GM23248 (cell line): Measurements from ENCODE around the gene LGR6. TPM values are rescaled to one million over a fixed set of nuclear protein-coding genes. Genes with fewer than 3 reads are reported as not detected.
A peak's percentile ranks its signal among the peaks of the same experiment; 100 is the strongest.

Experiments
- DNase-seq: peaks from one replicate; pipeline ENCODE4 v3.0.0-alpha.2; 2015
- H2AFZ ChIP-seq: fragments of 200-600 bp; sonication (generic); 2 replicates; pipeline ENCODE4 v1.6.1; 2016; ENCODE audit warnings: antibody characterized with exemption
- H3F3A ChIP-seq: fragments of 200-600 bp; sonication (generic); 2 replicates; pipeline ENCODE4 v1.6.1; 2016; ENCODE audit warnings: mild to moderate bottlenecking, antibody characterized with exemption, mixed run types; ENCODE audit not compliant: insufficient read depth
- H3K27ac ChIP-seq: fragments of 200-600 bp; sonication (generic); 2 replicates; pipeline ENCODE4 v1.5.1; 2016; ENCODE audit warnings: mild to moderate bottlenecking
- H3K27me3 ChIP-seq: fragments of 200-600 bp; sonication (generic); replicated peaks from 2 replicates; pipeline ENCODE4 v1.6.1; 2016; ENCODE audit warnings: mild to moderate bottlenecking; ENCODE audit not compliant: insufficient read depth
- H3K36me3 ChIP-seq: fragments of 200-600 bp; sonication (generic); 2 replicates; pipeline ENCODE4 v1.6.1; 2016; ENCODE audit warnings: low read depth, mild to moderate bottlenecking
- H3K4me1 ChIP-seq: fragments of 200-600 bp; sonication (generic); 2 replicates; pipeline ENCODE4 v1.6.1; 2016; ENCODE audit warnings: mild to moderate bottlenecking; ENCODE audit not compliant: insufficient read depth
- H3K4me2 ChIP-seq: fragments of 200-600 bp; sonication (generic); one replicate; pipeline ENCODE4 v1.6.1; 2016; ENCODE audit warnings: mild to moderate bottlenecking; ENCODE audit not compliant: unreplicated experiment
- H3K4me3 ChIP-seq: fragments of 200-600 bp; sonication (generic); 2 replicates; pipeline ENCODE4 v1.5.1; 2016; ENCODE audit warnings: mild to moderate bottlenecking
- H3K79me2 ChIP-seq: fragments of 200-600 bp; sonication (generic); 2 replicates; pipeline ENCODE4 v1.6.1; 2016; ENCODE audit warnings: mild to moderate bottlenecking; ENCODE audit not compliant: insufficient read depth
- H3K9ac ChIP-seq: fragments of 200-600 bp; sonication (generic); 2 replicates; pipeline ENCODE4 v1.6.1; 2016; ENCODE audit warnings: mild to moderate bottlenecking
- H3K9me2 ChIP-seq: fragments of 200-600 bp; sonication (generic); 2 replicates; pipeline ENCODE4 v1.6.1; 2016; ENCODE audit warnings: mixed run types, mild to moderate bottlenecking, moderate library complexity; ENCODE audit not compliant: insufficient read depth
- H3K9me3 ChIP-seq: fragments of 200-600 bp; sonication (generic); one replicate; pipeline ENCODE4 v1.6.1; 2017; ENCODE audit warnings: low read depth
- H4K20me1 ChIP-seq: fragments of 200-600 bp; sonication (generic); 2 replicates; pipeline ENCODE4 v1.6.0; 2016; ENCODE audit not compliant: insufficient read depth
- EZH2 ChIP-seq: fragments of 200-600 bp; sonication (generic); IDR thresholded peaks from 2 replicates; pipeline ENCODE4 v1.6.1; 2018; ENCODE audit warnings: antibody characterized with exemption, mild to moderate bottlenecking; ENCODE audit not compliant: insufficient read depth, poor library complexity, severe bottlenecking
- EZH2phosphoT487 ChIP-seq: fragments of 200-600 bp; sonication (generic); IDR thresholded peaks from 2 replicates; pipeline ENCODE4 v1.6.1; 2018; ENCODE audit warnings: antibody characterized with exemption, moderate library complexity, mild to moderate bottlenecking, low read depth; ENCODE audit not compliant: insufficient read depth
- WGBS, 2 experiments: methylation state at CpG; one replicate each; pipeline ENCODE4 v1.1.6; 2015 to 2017; ENCODE audit warnings: low lambda C conversion rate in 2 of 2, low coverage in 1 of 2; ENCODE audit errors: missing lambda C conversion rate in 2 of 2; 5-methylcytosine and 5-hydroxymethylcytosine counted together
- in situ Hi-C: fragments of 300-500 bp; cut with MboI; formaldehyde crosslinking; loops from 2 replicates; pipeline ENCODE4 v1.15.0; 2020
- polyA plus RNA-seq: library from polyadenylated mRNA; unstranded; fragments of >200 nt; fragmentation: Nextera tagmentation; extraction: Ambion mirVana; gene quantifications from 2 replicates; pipeline ENCODE4 v1.2.1, GENCODE V29; 2016
- total RNA-seq: library from RNA; depleted of rRNA; stranded (reverse); fragments of >200 nt; shearing (Covaris generic); gene quantifications from 2 replicates; pipeline ENCODE4 v1.2.3, GENCODE V29; 2014

The LGR6 gene
- total and polyA plus RNA-seq, 2 experiments from 2014 or later, result not detected

- no peak overlapping the region for H2AFZ ChIP-seq
- TF ChIP-seq EZH2phosphoT487 (no peak), EZH2 (no peak)
- no peak overlapping the region for H3K9ac ChIP-seq
- H3K36me3 ChIP-seq, result no peaks in the 10 kb centered on the region
- no peaks in the 10 kb centered on the region for H3F3A ChIP-seq
- 72 to 80% methylated on average over 9 to 10 of the region's 10 CpGs for WGBS, 2 experiments
- no peaks in the 10 kb centered on the region for H3K79me2 ChIP-seq
- 0 out of 2 replicates have a peak, but pooled peaks cover 3% of the 10 kb centered on the region for H3K4me1 ChIP-seq
- H3K27me3 ChIP-seq, result 0 out of 2 replicates have a peak, but pooled peaks cover 5% of the 10 kb centered on the region
- in situ Hi-C loops, result no loop called here
- H3K4me3 ChIP-seq, result no peak overlapping the region
- no peak overlapping the region for H3K27ac ChIP-seq
- DNase-seq, result no peak
- no peak overlapping the region for H3K4me2 ChIP-seq
- H3K9me2 ChIP-seq, result no peaks in the 10 kb centered on the region
- H4K20me1 ChIP-seq, result no peaks in the 10 kb centered on the region
- H3K9me3 ChIP-seq, result no peaks in the 10 kb centered on the region
Observed at GRCh38 chr1:202154148-202154765, 39.3 kb upstream of the LGR6 start.

DNA sequence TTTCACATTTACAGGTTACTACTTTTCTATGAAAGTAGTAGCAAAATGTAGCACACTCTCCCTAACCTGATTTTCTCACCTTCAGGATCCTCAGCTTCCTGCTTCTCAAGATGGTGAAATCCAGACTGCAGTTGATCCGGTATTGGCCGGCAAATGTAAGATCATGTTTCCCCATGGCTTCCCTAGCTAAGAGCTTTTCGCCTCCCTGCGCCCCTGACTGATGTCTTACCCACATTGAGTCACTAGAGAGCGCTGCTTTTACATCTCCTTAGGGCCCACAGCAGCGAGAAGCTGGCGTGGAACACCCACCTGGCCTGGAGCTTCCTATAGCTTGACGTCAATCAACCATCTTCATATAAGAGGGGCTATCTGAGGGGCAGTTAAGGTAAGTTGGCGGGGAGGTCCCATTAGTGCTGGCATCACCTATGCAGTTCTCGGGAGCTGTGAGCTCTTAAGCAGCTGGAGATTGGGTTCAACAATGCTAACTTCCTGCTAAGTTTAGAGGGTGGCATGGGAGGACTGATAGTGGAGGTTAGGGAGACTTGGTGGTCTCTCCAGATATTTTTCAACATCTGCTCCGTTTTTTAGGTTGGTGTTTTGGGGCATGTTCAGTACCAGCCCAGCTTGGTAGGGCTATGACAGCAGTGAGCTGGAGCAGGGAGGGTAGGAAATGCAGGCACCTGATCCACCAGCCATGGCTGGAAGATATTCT lies 38.7 kb upstream of the LGR6 start:
- H2AFZ ChIP-seq, result no peak overlapping the region
- WGBS, 2 experiments, result 23 to 26% methylated on average over 11 of the region's 11 CpGs
- H3K9ac ChIP-seq, result no peak overlapping the region

DNA sequence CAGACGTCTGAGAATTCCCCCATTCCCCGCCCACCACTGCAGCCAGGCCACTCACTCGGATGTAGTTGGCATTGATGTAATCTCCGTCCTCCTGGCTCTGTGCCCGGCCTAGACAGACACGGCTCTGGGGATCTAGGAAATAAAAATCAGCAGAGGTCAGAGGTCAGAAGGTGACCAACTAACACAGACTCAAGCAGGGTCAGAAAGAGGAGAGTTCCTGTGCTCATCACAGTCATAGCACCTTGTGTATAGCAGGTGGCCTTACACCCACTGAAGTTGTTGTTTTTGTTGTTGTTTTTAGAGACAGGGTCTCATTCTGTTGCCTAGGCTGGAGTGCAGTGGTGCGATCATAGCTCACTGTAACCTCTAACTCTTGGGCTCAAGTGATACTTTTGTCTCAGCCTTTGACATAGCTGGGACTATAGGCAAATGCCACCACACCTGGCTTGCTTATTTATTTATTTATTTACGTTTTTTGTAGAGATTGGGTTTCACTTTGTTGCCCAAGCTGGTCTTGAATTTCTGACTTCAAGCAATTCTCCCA lies 38.0 kb upstream of the LGR6 start:
- H3K9me3 ChIP-seq, result no peaks in the 10 kb centered on the region
- H3K9ac ChIP-seq, result no peak overlapping the region
- H3K4me2 ChIP-seq, result no peak overlapping the region
- in situ Hi-C loops, result no loop called here
- H3K4me3 ChIP-seq, result no peak overlapping the region
- 0 out of 2 replicates have a peak, but pooled peaks cover 5% of the 10 kb centered on the region for H3K27me3 ChIP-seq
- no peaks in the 10 kb centered on the region for H3K36me3 ChIP-seq
- H3K9me2 ChIP-seq, result no peaks in the 10 kb centered on the region
- no peak overlapping the region for H2AFZ ChIP-seq
- 20 to 24% methylated on average over 8 of the region's 8 CpGs for WGBS, 2 experiments
- TF ChIP-seq EZH2 (no peak), EZH2phosphoT487 (no peak)
- H3K4me1 ChIP-seq, result no peaks in the 10 kb centered on the region
- H3K27ac ChIP-seq, result no peak overlapping the region
- no peaks in the 10 kb centered on the region for H3F3A ChIP-seq
- no peaks in the 10 kb centered on the region for H4K20me1 ChIP-seq
- H3K79me2 ChIP-seq, result no peaks in the 10 kb centered on the region
- DNase-seq, result peak; percentile 48

More for the DNA sequence above, 38.7 kb upstream of the LGR6 start:
- Histone ChIP-seq H3K4me3 (no peak overlapping the region), H3K9me3 (no peaks in the 10 kb centered on the region), H3F3A (no peaks in the 10 kb centered on the region), H3K27me3 (0 out of 2 replicates have a peak, but pooled peaks cover 5% of the 10 kb centered on the region), H3K9me2 (no peaks in the 10 kb centered on the region), H4K20me1 (no peaks in the 10 kb centered on the region), H3K4me1 (no peaks in the 10 kb centered on the region), H3K27ac (no peak overlapping the region), H3K79me2 (no peaks in the 10 kb centered on the region), H3K36me3 (no peaks in the 10 kb centered on the region), H3K4me2 (no peak overlapping the region)
- in situ Hi-C loops, result no loop called here
- TF ChIP-seq EZH2, result no peak
- TF ChIP-seq EZH2phosphoT487, result no peak
- peak; percentile 85 for DNase-seq

DNA sequence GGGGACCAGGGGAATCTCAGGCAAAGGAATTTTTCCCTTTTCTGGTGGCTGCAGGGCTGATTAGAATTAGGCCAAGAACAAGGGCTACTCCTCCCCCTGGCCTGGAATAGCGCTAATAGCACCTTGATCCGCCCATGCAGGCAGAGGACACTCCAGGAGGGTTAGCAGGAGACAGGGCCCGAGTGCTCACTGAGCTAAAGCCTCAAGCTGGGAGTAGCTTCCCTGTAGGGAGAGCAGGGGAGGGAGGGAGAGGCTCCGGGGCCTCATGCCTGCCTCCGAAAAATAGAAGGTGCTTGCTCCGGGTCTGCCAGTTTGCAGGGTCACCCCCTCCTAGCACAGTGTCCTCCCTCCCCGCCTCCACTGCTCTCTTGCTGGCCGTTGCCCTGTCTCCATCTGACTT lies 37.0 kb upstream of the LGR6 start:
- no peaks in the 10 kb centered on the region for H3K79me2 ChIP-seq
- H3K9me3 ChIP-seq, result no peaks in the 10 kb centered on the region
- no peak overlapping the region for H3K4me3 ChIP-seq
- no peak overlapping the region for H3K27ac ChIP-seq
- H3K36me3 ChIP-seq, result no peaks in the 10 kb centered on the region
- H3K9me2 ChIP-seq, result no peaks in the 10 kb centered on the region
- in situ Hi-C loops, result no loop called here
- no peaks in the 10 kb centered on the region for H3F3A ChIP-seq
- H3K27me3 ChIP-seq, result 0 out of 2 replicates have a peak, but pooled peaks cover 5% of the 10 kb centered on the region
- H3K9ac ChIP-seq, result no peak overlapping the region
- H4K20me1 ChIP-seq, result no peaks in the 10 kb centered on the region
- no peak overlapping the region for H2AFZ ChIP-seq
- WGBS, 2 experiments, result 76 to 82% methylated on average over 8 of the region's 8 CpGs
- TF ChIP-seq EZH2 (no peak), EZH2phosphoT487 (no peak)
- no peak overlapping the region for H3K4me2 ChIP-seq
- no peak for DNase-seq
- H3K4me1 ChIP-seq, result no peaks in the 10 kb centered on the region
